Measurements from ENCODE around the gene TMEM234. TPM values are rescaled to one million over a fixed set of nuclear protein-coding genes. Genes with fewer than 3 reads are reported as not detected.

Gene TMEM234
- total and polyA plus RNA-seq, 2 of the 4 experiments (the other 2 are of a cell fraction): 10.8 to 22.7 TPM

GRCh38 chr1:32179443-32180185 is 42.5 kb downstream of the TMEM234 start, which contains the start of gene TXLNA (continued):
- TF ChIP-seq, protein P1, sequence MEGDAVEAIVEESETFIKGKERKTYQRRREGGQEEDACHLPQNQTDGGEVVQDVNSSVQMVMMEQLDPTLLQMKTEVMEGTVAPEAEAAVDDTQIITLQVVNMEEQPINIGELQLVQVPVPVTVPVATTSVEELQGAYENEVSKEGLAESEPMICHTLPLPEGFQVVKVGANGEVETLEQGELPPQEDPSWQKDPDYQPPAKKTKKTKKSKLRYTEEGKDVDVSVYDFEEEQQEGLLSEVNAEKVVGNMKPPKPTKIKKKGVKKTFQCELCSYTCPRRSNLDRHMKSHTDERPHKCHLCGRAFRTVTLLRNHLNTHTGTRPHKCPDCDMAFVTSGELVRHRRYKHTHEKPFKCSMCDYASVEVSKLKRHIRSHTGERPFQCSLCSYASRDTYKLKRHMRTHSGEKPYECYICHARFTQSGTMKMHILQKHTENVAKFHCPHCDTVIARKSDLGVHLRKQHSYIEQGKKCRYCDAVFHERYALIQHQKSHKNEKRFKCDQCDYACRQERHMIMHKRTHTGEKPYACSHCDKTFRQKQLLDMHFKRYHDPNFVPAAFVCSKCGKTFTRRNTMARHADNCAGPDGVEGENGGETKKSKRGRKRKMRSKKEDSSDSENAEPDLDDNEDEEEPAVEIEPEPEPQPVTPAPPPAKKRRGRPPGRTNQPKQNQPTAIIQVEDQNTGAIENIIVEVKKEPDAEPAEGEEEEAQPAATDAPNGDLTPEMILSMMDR (conservative IDR thresholded peaks at IDR 0.05; ENCODE audit: low read depth, low read length): no peak
- TF ChIP-seq FOS (IDR thresholded peaks at IDR 0.05; ENCODE audit: low read depth, low read length): no peak

- Histone ChIP-seq H3K9ac (ENCODE audit: low read depth, low read length) (peak overlapping the region; percentile 74), H2BK5ac (ENCODE audit: low read depth, low read length, poor library complexity, severe bottlenecking) (peak overlapping the region; percentile 57), H3K9me1 (ENCODE audit: insufficient read depth, low read length) (peaks cover 10% of the 10 kb centered on the region; the same call in 1 of the 2 replicates), H4K5ac (ENCODE audit: low read depth, low read length) (peak overlapping the region; percentile 96), H3K4me1 (ENCODE audit: control insufficient read depth, insufficient read depth, low read length) (peaks cover 16% of the 10 kb centered on the region), H2BK120ac (ENCODE audit: low read depth, low read length) (peak overlapping the region; percentile 21; the same call in 1 of the 2 replicates), H2AFZ (replicated peaks; ENCODE audit: low read length, poor library complexity) (peak overlapping the region; percentile 98), H4K8ac (ENCODE audit: low read depth in 2 of 2, low read length in 2 of 2) (peak overlapping the region; percentile 95 to 97), H3K4me2 (ENCODE audit: low read depth, low read length) (peak overlapping the region; percentile 88), H3K79me1 (ENCODE audit: low read depth in 1 of 2, low read length in 2 of 2) (peaks cover 8 to 44% of the 10 kb centered on the region in 2 experiments), H2AK9ac (replicated peaks; ENCODE audit: low read depth, low read length, poor library complexity) (peak overlapping the region; percentile 50), H4K91ac (ENCODE audit: insufficient read depth, low read depth, low read length) (peak overlapping the region; percentile 93), H3K56ac (ENCODE audit: extremely low read depth, insufficient read depth, low read length) (peak overlapping the region; percentile 90), H3K14ac (replicated peaks; ENCODE audit: low read depth, low read length) (peak overlapping the region; percentile 69), H3K4me3 (ENCODE audit: insufficient read depth, low read depth, low read length) (peak overlapping the region; percentile 27; the same call in 1 of the 2 replicates), H3K23ac (ENCODE audit: low read depth, low read length) (peak overlapping the region; percentile 94), H3K9me3 (ENCODE audit: control insufficient read depth, insufficient read depth, low read length) (no peaks in the 10 kb centered on the region), H2BK15ac (ENCODE audit: low read depth, low read length) (peak overlapping the region; percentile 12; the same call in 1 of the 3 replicates), H3K36me3 (ENCODE audit: control insufficient read depth, insufficient read depth, low read length) (peaks cover 25% of the 10 kb centered on the region), H3K18ac (ENCODE audit: low read depth, low read length) (peak overlapping the region; percentile 66), H3K27ac (ENCODE audit: insufficient read depth, low read length) (peak overlapping the region; percentile 71), H3K4ac (ENCODE audit: low read depth, low read length) (peak overlapping the region; percentile 85), H4K20me1 (ENCODE audit: insufficient read depth, low read length) (peaks cover 11% of the 10 kb centered on the region), H3K27me3 (ENCODE audit: control insufficient read depth, insufficient read depth, low read length) (no peaks in the 10 kb centered on the region), H2AK5ac (ENCODE audit: low read depth, low read length) (peak overlapping the region; percentile 92), H2BK20ac (ENCODE audit: low read depth, low read length) (no peak overlapping the region)
- BruUV-seq (replicated peaks): no TSS peak
- dilution Hi-C loops (cut with HindIII; ENCODE audit: low sequenced_read_pairs, unreplicated experiment) (no loop called here), intact Hi-C loops (cut with micrococcal nuclease) (no loop called here), in situ Hi-C loops (cut with MboI; ENCODE audit: low sequenced_read_pairs) (no loop called here)
- WGBS, 2 experiments (ENCODE audit: extremely low coverage in 2 of 2, insufficient read length in 1 of 2): 0% methylated on average over 1 of the region's 7 CpGs; no CpG with 5 or more reads in 1 of the 2 experiments
- POLR2A ChIA-PET (ENCODE audit: unreplicated experiment): interaction anchor here (0.5 to 1.0 kb wide), 3 partner anchors 34 to 71 kb away, joined by 3 to 7 read pairs (median 4); partner anchors contain the start of gene KPNA6
- no peak for DNase-seq
- CTCF ChIA-PET: no interaction called here
- peak; percentile 0; the same call in 1 of the 2 replicates for ATAC-seq (ENCODE audit: low read depth)
- TF ChIP-seq SMC3 (IDR thresholded peaks at IDR 0.05; ENCODE audit: low read depth, low read length) (no peak), MAZ (IDR thresholded peaks at IDR 0.05; ENCODE audit: borderline replicate concordance, low read depth, low read length) (no peak), MXI1 (IDR thresholded peaks at IDR 0.05; ENCODE audit: borderline replicate concordance, low read depth, low read length) (no peak), RCOR1 (IDR thresholded peaks at IDR 0.05; ENCODE audit: insufficient replicate concordance, low read length) (no peak), FOS (IDR thresholded peaks at IDR 0.05; ENCODE audit: low read depth, low read length) (no peak), ELK1 (IDR thresholded peaks at IDR 0.05; ENCODE audit: borderline replicate concordance, low read depth, low read length) (no peak), CEBPB (IDR thresholded peaks at IDR 0.05; ENCODE audit: low read depth, low read length) (no peak), CHD1 (IDR thresholded peaks at IDR 0.05; ENCODE audit: low read depth, low read length) (no peak)
- TF ChIP-seq, protein P1 (conservative IDR thresholded peaks at IDR 0.05; ENCODE audit: low read depth, low read length): no peak
Measured at GRCh38 chr1:32179193-32179442, 43.0 kb downstream of the TMEM234 start.
